GM12873 (cell line): ENCODE results near the gene SLTM.

Experiments
- TF ChIP-seq, protein P1 (sequence below): IDR thresholded peaks from 2 replicates; pipeline ENCODE4 v1.5.1; 2012; ENCODE audit warnings: low read depth, mild to moderate bottlenecking, moderate library complexity, low read length, control low read depth; ENCODE audit not compliant: insufficient read depth; ENCODE audit errors: missing control alignments

The SLTM gene

DNA sequence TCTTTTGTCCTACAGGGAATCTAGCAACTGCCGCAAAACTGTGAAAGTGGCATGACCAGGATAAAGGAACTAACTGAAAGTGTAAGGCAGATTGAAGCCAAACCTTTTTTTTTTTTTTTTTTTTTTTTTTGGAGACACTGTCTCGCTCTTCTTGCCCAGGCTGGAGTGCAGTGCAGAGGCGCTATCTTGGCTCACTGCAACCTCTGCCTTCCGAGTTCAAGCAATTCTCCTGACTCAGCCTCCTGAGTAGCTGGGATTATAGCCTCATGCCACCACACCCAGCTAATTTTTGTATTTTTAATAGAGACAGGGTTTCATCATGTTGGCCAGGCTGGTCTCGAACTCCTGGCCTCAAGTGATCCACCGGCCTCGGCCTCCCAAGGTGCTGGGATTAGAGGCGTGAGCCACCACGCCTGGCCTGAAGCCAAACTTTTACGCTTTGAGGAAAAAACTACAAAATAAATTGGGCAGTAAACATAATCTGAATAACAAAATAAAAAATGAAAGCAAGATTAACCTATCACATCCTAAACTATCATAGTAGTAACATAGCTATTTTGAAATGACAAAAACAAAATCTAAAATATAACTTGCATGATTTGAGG, 9.7 kb downstream of the SLTM start:
- TF ChIP-seq, protein P1, sequence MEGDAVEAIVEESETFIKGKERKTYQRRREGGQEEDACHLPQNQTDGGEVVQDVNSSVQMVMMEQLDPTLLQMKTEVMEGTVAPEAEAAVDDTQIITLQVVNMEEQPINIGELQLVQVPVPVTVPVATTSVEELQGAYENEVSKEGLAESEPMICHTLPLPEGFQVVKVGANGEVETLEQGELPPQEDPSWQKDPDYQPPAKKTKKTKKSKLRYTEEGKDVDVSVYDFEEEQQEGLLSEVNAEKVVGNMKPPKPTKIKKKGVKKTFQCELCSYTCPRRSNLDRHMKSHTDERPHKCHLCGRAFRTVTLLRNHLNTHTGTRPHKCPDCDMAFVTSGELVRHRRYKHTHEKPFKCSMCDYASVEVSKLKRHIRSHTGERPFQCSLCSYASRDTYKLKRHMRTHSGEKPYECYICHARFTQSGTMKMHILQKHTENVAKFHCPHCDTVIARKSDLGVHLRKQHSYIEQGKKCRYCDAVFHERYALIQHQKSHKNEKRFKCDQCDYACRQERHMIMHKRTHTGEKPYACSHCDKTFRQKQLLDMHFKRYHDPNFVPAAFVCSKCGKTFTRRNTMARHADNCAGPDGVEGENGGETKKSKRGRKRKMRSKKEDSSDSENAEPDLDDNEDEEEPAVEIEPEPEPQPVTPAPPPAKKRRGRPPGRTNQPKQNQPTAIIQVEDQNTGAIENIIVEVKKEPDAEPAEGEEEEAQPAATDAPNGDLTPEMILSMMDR, result no peak

DNA sequence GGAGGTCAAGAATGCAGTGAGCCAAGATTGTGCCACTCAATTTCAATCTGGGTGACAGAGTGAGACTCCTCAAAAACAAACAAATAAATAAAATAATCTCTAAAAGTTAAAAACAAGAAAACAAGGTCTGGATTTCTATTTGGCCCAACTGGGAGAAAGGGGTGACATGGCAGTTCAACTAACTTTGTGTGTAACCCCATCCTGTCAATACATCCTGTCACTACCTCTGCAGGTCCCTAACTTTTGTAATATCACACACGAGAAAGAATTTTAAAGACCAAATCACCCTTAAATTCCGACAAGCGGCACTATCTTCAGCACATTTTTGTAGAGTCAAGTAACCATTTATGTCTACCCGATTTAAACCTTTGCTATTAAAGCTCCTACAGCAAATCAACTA, 10.2 kb downstream of the SLTM start:
- TF ChIP-seq, protein P1, result no peak

DNA sequence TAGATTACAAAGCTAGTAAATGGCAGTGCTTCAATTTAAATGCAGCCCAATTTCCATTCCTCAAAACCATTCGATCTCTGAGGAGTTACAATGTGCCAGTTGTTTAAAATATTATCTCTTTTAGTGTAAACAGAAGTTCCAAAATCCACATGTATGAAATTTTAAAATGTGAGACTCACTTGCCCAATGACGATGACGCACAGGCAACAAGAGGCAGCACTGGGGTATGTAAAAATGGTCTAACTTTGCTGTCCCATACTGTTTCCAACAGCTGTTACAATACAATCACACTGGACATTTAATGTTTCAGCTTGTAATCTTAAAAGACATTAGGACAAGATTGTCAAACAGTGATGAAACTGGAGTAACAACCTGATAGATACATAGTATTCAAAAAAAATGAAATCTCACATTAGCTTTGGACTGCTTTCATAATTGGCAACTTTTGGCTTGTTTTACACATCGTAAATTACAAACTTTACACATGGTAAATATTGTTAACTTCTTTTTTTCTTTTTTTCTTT, 12.2 kb downstream of the SLTM start:
- TF ChIP-seq, protein P1, result no peak

DNA sequence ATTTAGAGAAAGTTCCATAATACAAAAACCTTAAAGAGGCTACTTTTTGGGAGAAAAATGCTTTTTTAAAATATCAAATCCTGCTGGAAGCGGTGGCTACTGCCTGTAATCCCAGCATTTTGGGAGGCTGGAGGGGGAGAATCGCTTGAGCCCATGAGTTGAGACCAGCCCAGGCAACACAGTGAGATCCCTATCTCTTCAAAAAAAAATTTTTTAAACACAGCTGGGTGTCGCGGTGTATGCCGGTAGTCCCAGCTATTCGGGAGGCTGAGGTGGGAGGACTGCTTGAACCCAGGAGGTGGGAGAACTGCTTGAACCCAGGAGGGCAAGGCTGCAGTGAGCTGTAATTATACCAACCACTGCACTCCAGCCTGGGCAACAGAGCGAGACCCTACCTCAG, 14.2 kb downstream of the SLTM start:
- TF ChIP-seq, protein P1, result no peak

DNA sequence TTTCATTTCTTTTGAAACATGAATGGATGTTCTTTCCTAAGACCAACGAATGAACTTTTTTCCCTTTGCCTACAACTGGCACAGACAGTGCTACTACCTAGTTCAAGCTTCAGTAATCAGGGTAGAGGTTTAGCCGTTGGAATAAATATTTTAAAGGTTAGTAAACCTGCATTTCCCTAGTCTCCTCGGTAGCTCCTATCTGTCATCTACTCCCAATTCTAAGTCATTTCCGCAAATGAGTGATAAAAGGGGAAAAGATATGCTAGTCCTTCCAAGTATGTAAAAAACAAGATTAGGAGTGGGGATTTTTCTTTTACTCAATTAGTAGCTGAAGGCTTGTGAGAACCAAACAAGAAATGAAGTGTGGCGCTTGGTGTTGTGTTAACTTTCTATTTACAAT, 15.2 kb downstream of the SLTM start:
- TF ChIP-seq, protein P1, result no peak

DNA sequence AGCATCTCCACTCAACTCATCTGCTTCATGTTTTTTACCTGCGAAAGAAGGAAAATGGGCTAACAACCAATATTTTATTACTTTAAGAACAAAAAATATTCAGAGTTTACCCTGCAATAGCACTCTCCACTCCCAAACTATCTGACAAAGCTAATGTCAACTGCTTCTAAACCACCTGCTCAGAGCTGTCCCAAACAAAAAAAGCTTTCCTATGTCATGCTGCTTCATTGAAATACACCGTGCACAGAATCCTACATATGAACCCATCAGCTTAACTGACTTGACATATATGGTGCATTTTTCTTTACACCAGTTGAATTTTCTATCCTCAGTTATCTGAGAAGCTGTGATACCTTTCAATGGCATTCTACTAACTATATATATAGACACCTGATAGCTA, 16.5 kb downstream of the SLTM start:
- TF ChIP-seq, protein P1, result no peak

DNA sequence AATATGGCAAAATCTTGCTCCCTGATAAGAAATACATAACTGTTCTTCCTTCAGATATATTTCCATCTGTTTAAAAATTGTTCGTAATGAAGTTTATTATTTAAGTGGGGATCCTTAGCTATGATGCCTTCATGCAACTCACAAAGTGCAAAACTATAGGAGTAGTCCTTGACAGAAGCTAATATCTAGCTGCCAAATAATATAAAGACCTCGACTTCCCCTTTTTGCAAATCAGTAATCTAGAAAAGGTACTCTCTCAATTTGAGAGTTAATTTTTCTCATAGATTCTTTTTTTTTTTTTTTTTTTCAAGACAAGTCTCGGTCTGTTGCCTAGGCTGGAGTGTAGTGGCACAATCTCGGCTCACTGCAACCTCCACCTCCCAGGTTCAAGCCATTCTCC, 23.0 kb downstream of the SLTM start:
- TF ChIP-seq, protein P1, result no peak
